K562 (cell line): ENCODE data around the gene PCDHGB5. TPM values are rescaled to one million over a fixed set of nuclear protein-coding genes. Genes with fewer than 3 reads are reported as not detected.

Experiments used
- CTCF ChIP-seq, 3 experiments: IDR thresholded peaks in 2 of 3; conservative IDR thresholded peaks in 1 of 3; 2 replicates each; pipeline ENCODE4 v1.5.1; 2011 to 2012; ENCODE audit warnings: low read length in 3 of 3, mild to moderate bottlenecking in 3 of 3, control low read depth in 2 of 3, improper control_type of control experiment in 1 of 3, inconsistent platforms in 1 of 3, low read depth in 1 of 3, mixed read lengths in 1 of 3, moderate library complexity in 1 of 3; ENCODE audit not compliant: insufficient read depth in 2 of 3
- CXXC5 ChIP-seq: fragments of 250-450 bp; sonication (Bioruptor Pico); IDR thresholded peaks from 2 replicates; pipeline ENCODE4 v1.8.0; 2022; ENCODE audit warnings: inconsistent platforms, mild to moderate bottlenecking, moderate library complexity
- ETV1 ChIP-seq: fragments of 450-650 bp; conservative IDR thresholded peaks from 2 replicates; pipeline ENCODE4 v1.6.1; 2016; ENCODE audit warnings: missing genetic modification characterization, control low read depth, low read depth, missing compliant biosample characterization
- FOXK1 ChIP-seq: sonication (generic); formaldehyde crosslinking; IDR thresholded peaks from 2 replicates; pipeline ENCODE4 v1.8.0; 2022; ENCODE audit warnings: missing genetic modification reagents, mild to moderate bottlenecking, borderline replicate concordance
- FOXM1 ChIP-seq, 2 experiments: fragments of 450-650 bp in 1 of 2; sonication (generic) in 1 of 2; formaldehyde crosslinking in 1 of 2; IDR thresholded peaks; 2 replicates each; pipeline versions ENCODE4 v1.6.1 to v1.9.0; 2017 to 2022; ENCODE audit warnings: low read depth in 2 of 2, mild to moderate bottlenecking in 2 of 2, missing genetic modification reagents in 1 of 2, moderate library complexity in 1 of 2
- NR2C2 ChIP-seq, 2 experiments: fragments of 200-800 bp in 1 of 2; sonication (Bioruptor generic) in 1 of 2; sonication (generic) in 1 of 2; formaldehyde crosslinking in 1 of 2; IDR thresholded peaks; 2 replicates each; pipeline versions ENCODE4 v1.6.1 to v1.8.0; 2016 to 2022; ENCODE audit warnings: mild to moderate bottlenecking in 1 of 2, missing compliant biosample characterization in 1 of 2, missing genetic modification characterization in 1 of 2, missing genetic modification reagents in 1 of 2
- PKNOX1 ChIP-seq: fragments of 450-650 bp; IDR thresholded peaks from 2 replicates; pipeline ENCODE4 v1.6.1; 2016
- ZBTB40 ChIP-seq, 2 experiments: fragments of 450-650 bp in 1 of 2; sonication (generic) in 1 of 2; formaldehyde crosslinking in 1 of 2; IDR thresholded peaks; 2 replicates each; pipeline versions ENCODE4 v1.7.1 to v1.9.0; 2016 to 2022; ENCODE audit warnings: inconsistent platforms in 1 of 2, mild to moderate bottlenecking in 1 of 2, missing genetic modification reagents in 1 of 2
- polyA plus RNA-seq, 8 experiments: library from polyadenylated mRNA; depleted of rRNA in 4 of 8; stranded (reverse) in 5 of 8; unstranded in 3 of 8; fragments of >200 nt; fragmentation: Nextera tagmentation in 2 of 8; fragmentation: Illumina TruSeq in 1 of 8; extraction: Ambion mirVana in 2 of 8; extraction: Trizol in 1 of 8; gene quantifications; 2 replicates each; pipeline versions ENCODE4 v1.2.1 to v1.2.3, GENCODE V29; 2011 to 2014; ENCODE audit warnings: inconsistent platforms in 1 of 8, missing spikeins in 1 of 8
- total RNA-seq, 7 experiments: library from RNA; depleted of rRNA in 6 of 7; stranded (reverse); fragments of >200 nt in 6 of 7; fragmentation: Illumina TruSeq in 2 of 7; extraction: Trizol in 2 of 7; gene quantifications; 2 replicates each; pipeline versions ENCODE4 v1.2.1 to v1.2.3, GENCODE V29; 2011 to 2021; ENCODE audit warnings: low replicate concordance in 1 of 7

The PCDHGB5 gene
- total and polyA plus RNA-seq, 9 of the 15 experiments (the other 6 are each of a cell fraction or from before 2014, with no cell fraction given), result 0.05 to 0.29 (median 0.12) TPM; not detected in 2

- no peak for TF ChIP-seq ZBTB40 (IDR thresholded peaks at IDR 0.05)
- TF ChIP-seq ZBTB40 (CRISPR knock-in tag; IDR thresholded peaks at IDR 0.05), result no peak
- TF ChIP-seq FOXM1 (IDR thresholded peaks at IDR 0.05; ENCODE audit: low read depth), result no peak
- TF ChIP-seq FOXM1 (CRISPR knock-in tag; IDR thresholded peaks at IDR 0.05; ENCODE audit: low read depth), result no peak
- TF ChIP-seq PKNOX1, result no peak
- no peak for TF ChIP-seq CXXC5 (CRISPR knock-in tag)
- TF ChIP-seq NR2C2 (CRISPR knock-in tag; IDR thresholded peaks at IDR 0.05), result no peak
- no peak for TF ChIP-seq NR2C2 (tag; IDR thresholded peaks at IDR 0.05)
- no peak for TF ChIP-seq FOXK1 (CRISPR knock-in tag)
- peak; percentile 73 to 84 (median 81) for TF ChIP-seq CTCF (IDR thresholded peaks at IDR 0.05 in 2 of 3, conservative IDR thresholded peaks at IDR 0.05 in 1 of 3; ENCODE audit: insufficient read depth in 2 of 3, low read depth in 1 of 3, low read length in 3 of 3)
- peak; percentile 43; the same call in 1 of the 2 replicates for TF ChIP-seq ETV1
Measured at GRCh38 chr5:141349917-141350619, 47.7 kb upstream of the PCDHGB5 start, which contains the start of gene PCDHGB1 (continued).
